Type B pancreatic cell (in vitro differentiated cells): ENCODE results near the gene UBE3C. TPM values are rescaled to one million over a fixed set of nuclear protein-coding genes. Genes with fewer than 3 reads are reported as not detected.

ENCODE experiments used
- DNase-seq: peaks from one replicate; pipeline ENCODE4 v3.0.0; 2021; ENCODE audit warnings: mixed read lengths; ENCODE audit not compliant: unreplicated experiment; ENCODE audit errors: extremely low spot score
- H3K27ac Mint-ChIP-seq: 2 replicates; pipeline ENCODE4 v1.8.0; 2021; ENCODE audit warnings: mild to moderate bottlenecking, mixed read lengths
- H3K27me3 Mint-ChIP-seq: 2 replicates; pipeline ENCODE4 v1.8.0; 2021; ENCODE audit warnings: mixed read lengths
- H3K36me3 Mint-ChIP-seq: 2 replicates; pipeline ENCODE4 v1.8.0; 2021; ENCODE audit warnings: mixed read lengths
- H3K4me1 Mint-ChIP-seq: one replicate; pipeline ENCODE4 v1.8.0; 2021; ENCODE audit warnings: mixed read lengths; ENCODE audit not compliant: unreplicated experiment
- H3K4me3 Mint-ChIP-seq: 2 replicates; pipeline ENCODE4 v1.8.0; 2021; ENCODE audit warnings: mild to moderate bottlenecking, mixed read lengths
- H3K9me3 Mint-ChIP-seq: 2 replicates; pipeline ENCODE4 v1.8.0; 2021; ENCODE audit warnings: mixed read lengths
- CTCF ChIP-seq: fragments of 200-600 bp; sonication (generic); conservative IDR thresholded peaks from 2 replicates; pipeline ENCODE4 v1.5.0; 2021; ENCODE audit warnings: antibody characterized with exemption, mild to moderate bottlenecking
- total RNA-seq: library from RNA; stranded (reverse); gene quantifications from 2 replicates; pipeline ENCODE4 v1.2.1, GENCODE V29; 2021; ENCODE audit warnings: low replicate concordance

The UBE3C gene
- total RNA-seq, 1 donor from 2014 or later = 51.6 TPM

GRCh38 chr7:157224627-157225026 lies 85.9 kb downstream of the UBE3C start:
- no peaks in the 10 kb centered on the region for H3K27me3 Mint-ChIP-seq
- no peaks in the 10 kb centered on the region for H3K9me3 Mint-ChIP-seq
- TF ChIP-seq CTCF = peak; percentile 44
- peaks cover 8% of the 10 kb centered on the region for H3K36me3 Mint-ChIP-seq
- H3K27ac Mint-ChIP-seq = no peak overlapping the region
- H3K4me1 Mint-ChIP-seq = no peaks in the 10 kb centered on the region
- no peak overlapping the region for H3K4me3 Mint-ChIP-seq
- DNase-seq = no peak

GRCh38 chr7:157228864-157229422 lies 90.2 kb downstream of the UBE3C start:
- no peaks in the 10 kb centered on the region for H3K4me1 Mint-ChIP-seq
- no peak overlapping the region for H3K27ac Mint-ChIP-seq
- no peak overlapping the region for H3K4me3 Mint-ChIP-seq
- no peaks in the 10 kb centered on the region for H3K27me3 Mint-ChIP-seq
- peak; percentile 52 for TF ChIP-seq CTCF
- no peak for DNase-seq
- H3K9me3 Mint-ChIP-seq = no peaks in the 10 kb centered on the region
- H3K36me3 Mint-ChIP-seq = peaks cover 32% of the 10 kb centered on the region

GRCh38 chr7:157233677-157234076 lies 95.0 kb downstream of the UBE3C start:
- H3K4me3 Mint-ChIP-seq = no peak overlapping the region
- no peak for TF ChIP-seq CTCF
- H3K9me3 Mint-ChIP-seq = no peaks in the 10 kb centered on the region
- no peaks in the 10 kb centered on the region for H3K27me3 Mint-ChIP-seq
- no peak overlapping the region for H3K27ac Mint-ChIP-seq
- no peak for DNase-seq
- H3K36me3 Mint-ChIP-seq = peaks cover 49% of the 10 kb centered on the region
- peaks cover 7% of the 10 kb centered on the region for H3K4me1 Mint-ChIP-seq

- Mint-ChIP-seq H3K9me3 (no peaks in the 10 kb centered on the region), H3K4me1 (peaks cover 7% of the 10 kb centered on the region), H3K36me3 (peaks cover 53% of the 10 kb centered on the region), H3K27me3 (no peaks in the 10 kb centered on the region), H3K27ac (no peak overlapping the region), H3K4me3 (no peak overlapping the region)
- no peak for TF ChIP-seq CTCF
- no peak for DNase-seq
These were observed 95.5 kb downstream of the UBE3C start for GRCh38 chr7:157234271-157234670.

GRCh38 chr7:157235357-157236333 lies 96.9 kb downstream of the UBE3C start:
- Mint-ChIP-seq H3K4me3 (no peak overlapping the region), H3K36me3 (peaks cover 61% of the 10 kb centered on the region), H3K27ac (no peak overlapping the region), H3K4me1 (peaks cover 7% of the 10 kb centered on the region), H3K9me3 (no peaks in the 10 kb centered on the region), H3K27me3 (no peaks in the 10 kb centered on the region)
- no peak for DNase-seq
- TF ChIP-seq CTCF = no peak
